Measurements from ENCODE around the gene KLHL41. TPM values are rescaled to one million over a fixed set of nuclear protein-coding genes. Genes with fewer than 3 reads are reported as not detected.
"Not testable (repeated sequence)": the region's sequence is repeated elsewhere in the genome, so short reads cannot be mapped to it uniquely, and the experiment has no call there.

The KLHL41 gene
- total RNA-seq, 1 donor from 2014 or later, result under 0.01 TPM

GRCh38 chr2:169572189-169572588 is 62.7 kb downstream of the KLHL41 start:
- no peak for DNase-seq (ENCODE audit: low read depth in 2 of 2)

GRCh38 chr2:169572821-169573159 is 63.3 kb downstream of the KLHL41 start:
- DNase-seq (ENCODE audit: low read depth in 2 of 2), result no peak

GRCh38 chr2:169573160-169573973 is 63.9 kb downstream of the KLHL41 start, which contains the start of gene FASTKD1:
TSS of gene FASTKD1 (minus strand) at chr2:169573865. CDS start at chr2:169572029, 1,836 bp downstream.
- peak; percentile 76 to 87 for DNase-seq (ENCODE audit: low read depth in 2 of 2)

- no peak for DNase-seq (ENCODE audit: low read depth in 2 of 2)
These were observed 64.4 kb downstream of the KLHL41 start for GRCh38 chr2:169573974-169574299.

- not testable (repeated sequence) for DNase-seq (ENCODE audit: low read depth in 2 of 2)
These were observed 65.0 kb downstream of the KLHL41 start for GRCh38 chr2:169574539-169574938.

GRCh38 chr2:169575264-169575663 is 65.8 kb downstream of the KLHL41 start:
- DNase-seq (ENCODE audit: low read depth in 2 of 2), result not testable (repeated sequence)

Other genes starting within 250 kb of the KLHL41 start
- gene LRP2, start 147.2 kb upstream of the KLHL41 start, total RNA-seq, result under 0.01 TPM in 1 of 2 replicates, not detected in the other
- 1.4 and 1.6 TPM in 2 replicates for gene BBS5, start 30.2 kb upstream of the KLHL41 start, total RNA-seq
- 13.0 and 14.0 TPM in 2 replicates for gene FASTKD1, start 64.2 kb downstream of the KLHL41 start, total RNA-seq
- 14.6 and 16.3 TPM in 2 replicates for gene PPIG, start 74.6 kb downstream of the KLHL41 start, total RNA-seq
- not detected in 2 replicates for gene CFAP210, start 184.7 kb downstream of the KLHL41 start, total RNA-seq
- 1.7 and 2.5 TPM in 2 replicates for gene PHOSPHO2, start 184.8 kb downstream of the KLHL41 start, total RNA-seq
- gene KLHL23, start 224.1 kb downstream of the KLHL41 start, total RNA-seq, result 19.1 and 25.9 TPM in 2 replicates

Measured in dermis microvascular lymphatic vessel endothelial cell (primary cell).